ENCODE measurements around the gene CDH5. TPM values are rescaled to one million over a fixed set of nuclear protein-coding genes. Genes with fewer than 3 reads are reported as not detected.
A peak's percentile ranks its signal among the peaks of the same experiment; 100 is the strongest.

The CDH5 gene
- total RNA-seq, result 10 to 100 TPM in 1 of 4 donors, 1 to 10 TPM in 3; 1.7 to 21.6 (median 8.0) TPM

GRCh38 chr16:66366433-66367299, at the start of gene CDH5:
Gene CDH5, plus strand, starts transcription at chr16:66366691. Its CDS starts 12,647 bp downstream, at chr16:66379338.
- peak within 1 kb of the TSS; percentile 19 to 59 (median 38) for H3K4me3 ChIP-seq
- no peaks in the 10 kb centered on the region for H3K9me3 ChIP-seq
- H3K36me3 ChIP-seq, result no peaks in the 10 kb centered on the region
- intact Hi-C loops (cut with DNase I), result no loop called here
- H3K27ac ChIP-seq, result peak within 1 kb of the TSS; percentile 64 to 87 (median 77)
- peaks cover 0 to 9% (median 0%) of the 10 kb centered on the region in 4 donors for H3K27me3 ChIP-seq
- no peak for DNase-seq
- peaks cover 25 to 71% (median 30%) of the 10 kb centered on the region in 3 donors for H3K4me1 ChIP-seq
- TF ChIP-seq POLR2A (IDR thresholded peaks at IDR 0.05), result peak in 2 of 4 donors; percentile 25 to 35
- TF ChIP-seq CTCF (IDR thresholded peaks at IDR 0.05), result no peak
- WGBS, 2 donors, result 28 to 68% methylated on average over 4 to 11 of the region's 25 CpGs

GRCh38 chr16:66318505-66318904, 48.0 kb upstream of the CDH5 start:
- H3K27ac ChIP-seq, result no peak overlapping the region
- no peak for DNase-seq
- H3K4me1 ChIP-seq, result peaks cover 0 to 8% (median 3%) of the 10 kb centered on the region in 3 donors
- TF ChIP-seq CTCF (IDR thresholded peaks at IDR 0.05) (no peak), POLR2A (IDR thresholded peaks at IDR 0.05) (no peak)
- intact Hi-C loops (cut with DNase I), result no loop called here
- H3K4me3 ChIP-seq, result no peak overlapping the region
- H3K9me3 ChIP-seq, result no peaks in the 10 kb centered on the region
- H3K27me3 ChIP-seq, result no peaks in the 10 kb centered on the region
- H3K36me3 ChIP-seq, result no peaks in the 10 kb centered on the region
- WGBS, 2 donors, result 72 to 92% methylated on average over 1 of the region's 1 CpG

- Histone ChIP-seq H3K4me3 (no peak overlapping the region), H3K36me3 (no peaks in the 10 kb centered on the region), H3K27me3 (no peaks in the 10 kb centered on the region), H3K4me1 (peaks cover 0 to 1% (median 0%) of the 10 kb centered on the region in 3 donors), H3K27ac (no peak overlapping the region), H3K9me3 (no peaks in the 10 kb centered on the region)
- intact Hi-C loops (cut with DNase I), result no loop called here
- no peak for DNase-seq
- no peak for TF ChIP-seq CTCF (IDR thresholded peaks at IDR 0.05)
- TF ChIP-seq POLR2A (IDR thresholded peaks at IDR 0.05), result no peak
These were observed 45.7 kb upstream of the CDH5 start for GRCh38 chr16:66320774-66321173.

- no peak overlapping the region for H3K27ac ChIP-seq
- WGBS, 2 donors, result 25 to 49% methylated on average over 4 of the region's 4 CpGs
These were observed 44.3 kb upstream of the CDH5 start for GRCh38 chr16:66322174-66322573.

More at GRCh38 chr16:66322174-66322573, 44.3 kb upstream of the CDH5 start:
- Histone ChIP-seq H3K4me3 (no peak overlapping the region), H3K36me3 (no peaks in the 10 kb centered on the region), H3K4me1 (peaks cover 0 to 13% (median 3%) of the 10 kb centered on the region in 3 donors), H3K27me3 (no peaks in the 10 kb centered on the region), H3K9me3 (no peaks in the 10 kb centered on the region)
- DNase-seq, result no peak
- intact Hi-C loops (cut with DNase I), result no loop called here
- TF ChIP-seq POLR2A (IDR thresholded peaks at IDR 0.05) (no peak), CTCF (IDR thresholded peaks at IDR 0.05) (no peak)

Measured in esophagus squamous epithelium (tissue), 5 donors.